NCI-H2029 (cell line): ENCODE measurements around the gene TRMT61A.
"Not testable (repeated sequence)": the region's sequence is repeated elsewhere in the genome, so short reads cannot be mapped to it uniquely, and the experiment has no call there.

Source experiments
- DNase-seq: peaks from one replicate; lab custom pipeline; 2025; lab: John Stamatoyannopoulos, UW

Gene TRMT61A

GRCh38 chr14:103509864-103510723, 18.9 kb upstream of the TRMT61A start:
- DNase-seq: no peak

GRCh38 chr14:103510724-103511693, 18.0 kb upstream of the TRMT61A start:
- DNase-seq: no peak

- DNase-seq: not testable (repeated sequence)
Observed at GRCh38 chr14:103512180-103512579, 16.8 kb upstream of the TRMT61A start.

GRCh38 chr14:103512701-103513611, 16.0 kb upstream of the TRMT61A start:
- peak; percentile 61 for DNase-seq

GRCh38 chr14:103514596-103515421, 14.2 kb upstream of the TRMT61A start:
- no peak for DNase-seq

- DNase-seq: no peak
Observed at GRCh38 chr14:103516426-103517173, 12.4 kb upstream of the TRMT61A start.

GRCh38 chr14:103517174-103517566, 11.8 kb upstream of the TRMT61A start:
- no peak for DNase-seq

GRCh38 chr14:103517721-103518421, 11.1 kb upstream of the TRMT61A start:
- no peak for DNase-seq

GRCh38 chr14:103518422-103519042, 10.5 kb upstream of the TRMT61A start:
- peak; percentile 14 for DNase-seq

GRCh38 chr14:103519043-103519836, 9.8 kb upstream of the TRMT61A start:
- no peak for DNase-seq

- no peak for DNase-seq
Observed at GRCh38 chr14:103519837-103520212, 9.2 kb upstream of the TRMT61A start.

- DNase-seq: no peak
Observed at GRCh38 chr14:103520269-103520656, 8.7 kb upstream of the TRMT61A start.

- peak; percentile 53 for DNase-seq
Observed at GRCh38 chr14:103520657-103521437, 8.1 kb upstream of the TRMT61A start.

- no peak for DNase-seq
Observed at GRCh38 chr14:103521438-103521950, 7.5 kb upstream of the TRMT61A start.

GRCh38 chr14:103521951-103522563, 6.9 kb upstream of the TRMT61A start:
- no peak for DNase-seq
